Inflammatory macrophage treated with lipopolysaccharide for 4 hours (primary cell): ENCODE data around the gene DLG1.
"Not testable (repeated sequence)": the region's sequence is repeated elsewhere in the genome, so short reads cannot be mapped to it uniquely, and the experiment has no call there.

Source experiments
- DNase-seq: peaks from one replicate; pipeline ENCODE4 v3.0.0-alpha.2; 2020

The DLG1 gene

GRCh38 chr3:197076415-197076814 is 222.0 kb downstream of the DLG1 start:
- DNase-seq, result no peak

GRCh38 chr3:197068077-197068476 is 230.3 kb downstream of the DLG1 start:
- no peak for DNase-seq

GRCh38 chr3:197064771-197065170 is 233.6 kb downstream of the DLG1 start:
- no peak for DNase-seq

- no peak for DNase-seq
These were observed 236.0 kb downstream of the DLG1 start for GRCh38 chr3:197062446-197062845.

GRCh38 chr3:197051637-197052036 is 246.8 kb downstream of the DLG1 start:
- peak; percentile 27 for DNase-seq

GRCh38 chr3:197050511-197050910 is 247.9 kb downstream of the DLG1 start:
- no peak for DNase-seq

- DNase-seq, result no peak
These were observed 255.9 kb downstream of the DLG1 start for GRCh38 chr3:197042539-197042938.

GRCh38 chr3:197041875-197042488 is 256.4 kb downstream of the DLG1 start:
- DNase-seq, result no peak

GRCh38 chr3:197040658-197041057 is 257.8 kb downstream of the DLG1 start:
- DNase-seq, result no peak

- no peak for DNase-seq
These were observed 259.5 kb downstream of the DLG1 start for GRCh38 chr3:197038679-197039462.

- DNase-seq, result no peak
These were observed 262.8 kb downstream of the DLG1 start for GRCh38 chr3:197035577-197035976.

- DNase-seq, result not testable (repeated sequence)
These were observed 263.6 kb downstream of the DLG1 start for GRCh38 chr3:197034778-197035177.

GRCh38 chr3:197033764-197034163 is 264.6 kb downstream of the DLG1 start:
- not testable (repeated sequence) for DNase-seq

GRCh38 chr3:197031315-197032285 is 266.8 kb downstream of the DLG1 start:
- peak; percentile 98 for DNase-seq

GRCh38 chr3:197030379-197031314 is 267.8 kb downstream of the DLG1 start:
- no peak for DNase-seq

GRCh38 chr3:197029511-197030167 is 268.8 kb downstream of the DLG1 start, which contains the start of gene MELTF:
TSS of gene MELTF (minus strand) at chr3:197029817. CDS start at chr3:197029702, 115 bp downstream.
- peak; percentile 49 for DNase-seq

- DNase-seq, result no peak
These were observed 269.5 kb downstream of the DLG1 start for GRCh38 chr3:197028728-197029510.

- DNase-seq, result peak; percentile 37
These were observed 270.3 kb downstream of the DLG1 start for GRCh38 chr3:197027896-197028727.

- no peak for DNase-seq
These were observed 271.1 kb downstream of the DLG1 start for GRCh38 chr3:197027151-197027895.
